Aorta (tissue), 5 donors: ENCODE results near the gene AADACL4. TPM values are rescaled to one million over a fixed set of nuclear protein-coding genes. Genes with fewer than 3 reads are reported as not detected.

Source experiments
- ATAC-seq: fragments of 200-7000 bp; cut with Tn5 transposase; one replicate; pipeline ENCODE4 v1.9.1; 2022; ENCODE audit warnings: moderate library complexity; ENCODE audit not compliant: low FRiP score
- DNase-seq, 2 donors: peaks; one replicate each; pipeline ENCODE4 v3.0.0-alpha.2; 2020
- H3K27ac ChIP-seq, 2 donors: one replicate each; pipeline ENCODE4 v1.5.1; 2013; ENCODE audit warnings: low read length in 2 of 2, mild to moderate bottlenecking in 2 of 2, moderate library complexity in 2 of 2, control low read depth in 1 of 2, inconsistent platforms in 1 of 2, low read depth in 1 of 2
- H3K27me3 ChIP-seq, 2 donors: one replicate each; pipeline ENCODE4 v1.6.1; 2013; ENCODE audit warnings: control low read depth in 1 of 2, low read length in 1 of 2, mild to moderate bottlenecking in 1 of 2, moderate library complexity in 1 of 2; ENCODE audit not compliant: insufficient read depth in 2 of 2, control insufficient read depth in 1 of 2
- H3K36me3 ChIP-seq, 2 donors: one replicate each; pipeline ENCODE4 v1.6.1; 2013; ENCODE audit warnings: control low read depth in 1 of 2, low read length in 1 of 2, mild to moderate bottlenecking in 1 of 2; ENCODE audit not compliant: insufficient read depth in 2 of 2, control insufficient read depth in 1 of 2
- H3K4me1 ChIP-seq, 2 donors: one replicate each; pipeline ENCODE4 v1.6.1; 2013; ENCODE audit warnings: low read length in 2 of 2, control low read depth in 1 of 2, mild to moderate bottlenecking in 1 of 2, moderate library complexity in 1 of 2; ENCODE audit not compliant: insufficient read depth in 2 of 2, control insufficient read depth in 1 of 2
- H3K4me3 ChIP-seq, 2 donors: one replicate each; pipeline ENCODE4 v1.5.1; 2013; ENCODE audit warnings: low read length in 2 of 2, control low read depth in 1 of 2, mild to moderate bottlenecking in 1 of 2
- H3K9me3 ChIP-seq: one replicate; pipeline ENCODE4 v1.6.1; 2013; ENCODE audit warnings: mild to moderate bottlenecking, low read length; ENCODE audit not compliant: control insufficient read depth
- WGBS, 2 donors: extraction: QIAGEN DNeasy Blood & Tissue Kit; methylation state at CpG; one replicate each; pipeline ENCODE4 v1.1.7; 2013; 5-methylcytosine and 5-hydroxymethylcytosine counted together
- intact Hi-C, 2 donors: fragments of 100-400 bp; cut with DNase I; formaldehyde crosslinking; loops; one replicate each; pipeline versions ENCODE4 v1.14.2 to v1.15.0; 2022
- polyA plus RNA-seq, 2 donors: library from polyadenylated mRNA; stranded (reverse); fragments of 200-250 nt; gene quantifications; one replicate each; pipeline ENCODE4 v1.2.3, GENCODE V29; 2013
- total RNA-seq, 2 donors: library from RNA; stranded (reverse); fragmentation: NEBNext Ultra II Directional; extraction: Animal tissue kit (Norgen Biotek cat#: 25700); gene quantifications; one replicate each; pipeline ENCODE4 v1.2.1, GENCODE V29; 2021
- donor health status: healthy with polysubstance abuse.
- donor health status: Bipolar disorder and iron deficiency.
- donor health status: DM: no; HTN: no; CAD: no.
- donor health status: DM: no; HTN: no; CAD: no.
- donor health status: DM: yes; HTN: yes; CAD: no.

The AADACL4 gene
- total and polyA plus RNA-seq, 4 donors = not detected

DNA sequence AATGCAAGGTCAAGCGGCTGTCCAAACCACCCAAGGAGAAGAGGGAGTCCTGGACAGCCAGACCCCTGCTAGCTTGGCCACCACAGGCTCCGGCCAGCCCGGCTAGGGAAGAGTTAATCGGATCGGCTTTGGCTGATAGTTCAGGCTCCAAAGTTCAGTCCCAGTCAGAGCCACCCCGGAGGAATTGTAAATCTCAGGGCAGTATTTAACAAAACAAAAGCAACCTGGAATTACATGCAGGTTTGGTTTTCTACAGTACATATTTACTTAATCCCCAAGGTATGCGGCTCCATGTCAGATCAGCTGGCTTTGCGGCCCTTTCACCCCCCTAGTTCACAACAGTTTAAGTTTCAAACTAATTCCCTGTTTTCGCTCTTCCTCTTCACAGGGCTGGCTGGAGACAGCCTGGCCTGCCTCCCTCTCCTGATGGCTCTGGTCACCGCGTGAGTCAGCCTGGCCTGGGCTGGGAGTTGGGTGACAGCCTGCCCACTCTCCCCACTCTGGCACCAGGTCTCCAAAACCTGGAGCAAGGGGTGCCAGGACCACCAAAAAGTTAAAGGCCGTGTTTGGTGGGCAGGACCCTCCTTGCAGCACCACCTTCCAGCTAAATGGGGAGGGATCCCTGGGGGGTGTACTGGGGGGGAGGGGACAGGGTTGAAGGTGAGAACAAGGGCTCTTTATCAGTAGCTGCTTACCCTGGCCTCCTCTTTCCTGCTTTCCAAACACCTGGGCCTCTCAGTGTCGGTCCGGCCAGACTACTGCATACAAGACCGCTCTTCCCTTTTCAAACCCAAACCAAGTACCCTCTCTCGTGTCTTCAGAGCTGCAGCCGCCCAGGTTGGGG lies 27.8 kb upstream of the AADACL4 start:
- peak; percentile 58 for ATAC-seq
- WGBS, 2 donors = 0 to 1% methylated on average over 17 of the region's 17 CpGs
- no peaks in the 10 kb centered on the region for H3K27me3 ChIP-seq
- H3K4me3 ChIP-seq = peak overlapping the region; percentile 73 to 92
- intact Hi-C loops = loop anchor here (2.0 to 10.0 kb wide), 7 partner anchors 19 to 209 kb away; no protein-coding TSS in a partner anchor
- peaks cover 0 to 9% of the 10 kb centered on the region in 2 donors for H3K4me1 ChIP-seq
- peak; percentile 88 to 92 for DNase-seq
- H3K9me3 ChIP-seq = no peaks in the 10 kb centered on the region
- peak overlapping the region; percentile 79 to 97 for H3K27ac ChIP-seq
- peaks cover 0 to 2% of the 10 kb centered on the region in 2 donors for H3K36me3 ChIP-seq

DNA sequence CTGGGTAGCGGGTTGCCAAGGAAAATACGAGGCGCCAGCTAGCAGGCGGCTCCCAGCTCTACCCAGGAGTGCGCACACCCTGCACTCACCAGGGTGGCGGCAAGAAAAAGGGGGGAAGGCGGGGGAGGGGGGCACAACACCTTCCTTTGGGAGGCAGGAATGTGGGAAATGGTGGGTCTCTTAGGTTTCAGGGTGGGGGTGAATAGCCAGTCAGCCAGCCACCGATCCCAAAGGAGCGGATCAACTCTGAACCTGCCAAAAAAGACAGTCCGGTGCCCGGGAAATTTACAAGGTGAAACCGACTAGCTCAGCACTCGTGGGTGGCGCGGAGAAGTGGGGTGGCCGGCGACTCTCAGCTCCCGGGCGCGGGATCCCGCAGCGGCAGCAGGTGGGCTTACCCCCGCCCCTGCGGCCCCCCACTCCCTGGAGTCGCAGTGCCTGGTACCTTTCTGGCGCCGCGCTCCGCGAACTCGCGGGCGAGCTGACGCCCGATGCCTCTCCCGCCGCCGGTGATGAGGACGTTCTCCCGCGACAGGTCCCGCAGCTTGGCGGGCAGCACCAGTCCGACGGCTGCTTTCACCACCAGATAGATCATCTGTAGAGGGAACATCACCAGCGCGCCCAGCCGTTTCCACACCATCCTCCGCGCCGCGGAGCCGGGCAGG lies 27.0 kb upstream of the AADACL4 start:
- intact Hi-C loops = loop anchor here (2.0 to 10.0 kb wide), 7 partner anchors 20 to 210 kb away; no protein-coding TSS in a partner anchor
- Histone ChIP-seq H3K27me3 (no peaks in the 10 kb centered on the region), H3K4me1 (peaks cover 0 to 9% of the 10 kb centered on the region in 2 donors), H3K4me3 (peak overlapping the region; percentile 73 to 92), H3K9me3 (no peaks in the 10 kb centered on the region), H3K27ac (peak overlapping the region; percentile 79 to 97), H3K36me3 (peaks cover 0 to 2% of the 10 kb centered on the region in 2 donors)
- ATAC-seq (no peak), DNase-seq (peak; percentile 67 to 83)
- WGBS, 2 donors = 0% methylated on average over 45 to 53 of the region's 53 CpGs

- Histone ChIP-seq H3K4me3 (peak overlapping the region; percentile 73 to 92), H3K27ac (peak overlapping the region in 1 of 2 donors; percentile 92), H3K27me3 (no peaks in the 10 kb centered on the region), H3K4me1 (peaks cover 0 to 9% of the 10 kb centered on the region in 2 donors), H3K9me3 (no peaks in the 10 kb centered on the region), H3K36me3 (no peaks in the 10 kb centered on the region)
- peak in 1 of 2 donors; percentile 45 for DNase-seq
- 0 to 1% methylated on average over 13 of the region's 13 CpGs for WGBS, 2 donors
- intact Hi-C loops = loop anchor here (2.0 to 10.0 kb wide), 7 partner anchors 21 to 210 kb away; no protein-coding TSS in a partner anchor
- ATAC-seq = no peak
Observed at GRCh38 chr1:12617511-12617900, 26.4 kb upstream of the AADACL4 start.

- peak within 1 kb of the TSS; percentile 73 to 92 for H3K4me3 ChIP-seq
- no peaks in the 10 kb centered on the region for H3K27me3 ChIP-seq
- ATAC-seq (peak; percentile 80), DNase-seq (peak; percentile 91)
- intact Hi-C loops = loop anchor here (2.0 to 10.0 kb wide), 10 partner anchors 21 to 307 kb away; no protein-coding TSS in a partner anchor
- H3K36me3 ChIP-seq = no peaks in the 10 kb centered on the region
- H3K9me3 ChIP-seq = no peaks in the 10 kb centered on the region
- WGBS, 2 donors = 0 to 1% methylated on average over 69 of the region's 69 CpGs
- H3K4me1 ChIP-seq = peaks cover 0 to 8% of the 10 kb centered on the region in 2 donors
- H3K27ac ChIP-seq = peak within 1 kb of the TSS; percentile 92 to 97
Observed at GRCh38 chr1:12617901-12618660, 25.8 kb upstream of the AADACL4 start, which contains the start of gene DHRS3. DHRS3 (minus strand) TSS chr1:12618210; CDS start chr1:12617348, 862 bp downstream.

GRCh38 chr1:12618661-12618964 lies 25.3 kb upstream of the AADACL4 start:
- 1 to 5% methylated on average over 6 of the region's 6 CpGs for WGBS, 2 donors
- no peak for ATAC-seq
- peaks cover 0 to 5% of the 10 kb centered on the region in 2 donors for H3K4me1 ChIP-seq

GRCh38 chr1:12618965-12619791 lies 24.7 kb upstream of the AADACL4 start:
- H3K4me1 ChIP-seq = peaks cover 0 to 2% of the 10 kb centered on the region in 2 donors
- H3K4me3 ChIP-seq = peak overlapping the region; percentile 44 to 92
- 1 to 5% methylated on average over 30 of the region's 30 CpGs for WGBS, 2 donors
- ATAC-seq (peak; percentile 50), DNase-seq (peak; percentile 87 to 89)
- no peaks in the 10 kb centered on the region for H3K9me3 ChIP-seq
- intact Hi-C loops = loop anchor here (1.0 to 10.0 kb wide), 10 partner anchors 24 to 308 kb away; no protein-coding TSS in a partner anchor
- H3K36me3 ChIP-seq = no peaks in the 10 kb centered on the region
- H3K27me3 ChIP-seq = no peaks in the 10 kb centered on the region
- peak overlapping the region; percentile 57 to 92 for H3K27ac ChIP-seq

More at GRCh38 chr1:12618661-12618964, 25.3 kb upstream of the AADACL4 start:
- H3K9me3 ChIP-seq = no peaks in the 10 kb centered on the region
- DNase-seq = no peak
- no peaks in the 10 kb centered on the region for H3K27me3 ChIP-seq
- intact Hi-C loops = loop anchor here (2.0 to 10.0 kb wide), 9 partner anchors 24 to 308 kb away; no protein-coding TSS in a partner anchor
- H3K27ac ChIP-seq = peak overlapping the region; percentile 57 to 92
- no peaks in the 10 kb centered on the region for H3K36me3 ChIP-seq
- peak overlapping the region; percentile 44 to 92 for H3K4me3 ChIP-seq

DNA sequence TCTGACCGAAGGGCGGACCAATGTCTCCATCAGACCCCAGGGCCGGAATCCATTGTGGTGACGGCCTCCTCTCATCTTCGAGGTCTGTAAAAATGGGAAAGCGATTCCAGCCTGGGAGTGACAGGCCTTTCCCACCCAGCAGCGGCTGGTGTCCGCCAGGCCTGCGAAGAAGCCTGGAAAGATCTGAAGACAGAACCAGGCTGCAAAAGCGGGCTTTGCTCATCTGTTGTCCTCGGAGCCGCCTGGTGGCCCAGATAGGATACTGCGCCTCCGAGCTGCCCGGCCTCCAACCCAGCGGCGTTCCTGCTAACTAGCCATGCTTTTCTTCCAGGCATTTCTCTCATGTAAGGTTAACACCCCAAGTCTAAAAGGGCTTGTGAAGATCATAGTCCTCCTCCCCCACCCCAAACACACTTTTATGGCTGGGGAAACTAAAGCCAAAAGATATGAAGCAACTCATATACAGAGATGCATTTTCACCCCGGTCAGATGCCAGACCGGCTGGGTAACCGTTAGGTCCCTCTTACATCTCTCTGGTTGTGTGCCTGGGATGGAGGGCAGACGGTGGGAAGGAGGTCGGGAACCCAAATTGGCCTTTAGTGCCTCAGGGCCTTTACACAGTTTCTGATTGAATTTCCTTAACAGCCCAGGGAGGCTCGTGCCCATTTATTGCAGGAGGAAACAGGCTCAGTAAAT lies 23.9 kb upstream of the AADACL4 start:
- Histone ChIP-seq H3K4me3 (peak overlapping the region; percentile 13 to 92), H3K27me3 (no peaks in the 10 kb centered on the region), H3K9me3 (no peaks in the 10 kb centered on the region), H3K4me1 (no peaks in the 10 kb centered on the region), H3K36me3 (no peaks in the 10 kb centered on the region), H3K27ac (peak overlapping the region in 1 of 2 donors; percentile 92)
- intact Hi-C loops = loop anchor here (1.0 to 10.0 kb wide), 11 partner anchors 25 to 343 kb away; no protein-coding TSS in a partner anchor
- peak; percentile 91 to 94 for DNase-seq
- 5 to 7% methylated on average over 23 of the region's 23 CpGs for WGBS, 2 donors
- ATAC-seq = peak; percentile 83
